Progenitor cell of endocrine pancreas (in vitro differentiated cells): ENCODE results near the gene ZBTB45. TPM values are rescaled to one million over a fixed set of nuclear protein-coding genes. Genes with fewer than 3 reads are reported as not detected.
"Not testable (repeated sequence)": the region's sequence is repeated elsewhere in the genome, so short reads cannot be mapped to it uniquely, and the experiment has no call there.

Experiments used
- DNase-seq: peaks from one replicate; pipeline ENCODE4 v3.0.0; 2021; ENCODE audit warnings: low spot score; ENCODE audit not compliant: unreplicated experiment
- H3K27ac Mint-ChIP-seq: 2 replicates; pipeline ENCODE4 v1.8.0; 2021; ENCODE audit warnings: mild to moderate bottlenecking, moderate library complexity, mixed read lengths
- H3K27me3 Mint-ChIP-seq: 2 replicates; pipeline ENCODE4 v1.8.0; 2021; ENCODE audit warnings: mixed read lengths
- H3K36me3 Mint-ChIP-seq: 2 replicates; pipeline ENCODE4 v1.8.0; 2022; ENCODE audit warnings: mixed read lengths; ENCODE audit not compliant: insufficient read depth
- H3K4me1 Mint-ChIP-seq: 2 replicates; pipeline ENCODE4 v1.8.0; 2021; ENCODE audit warnings: low read depth, mixed read lengths
- H3K4me3 Mint-ChIP-seq: 2 replicates; pipeline ENCODE4 v1.8.0; 2021; ENCODE audit warnings: low read depth, mild to moderate bottlenecking, moderate library complexity, mixed read lengths
- H3K9me3 Mint-ChIP-seq: 2 replicates; pipeline ENCODE4 v1.8.0; 2021; ENCODE audit warnings: low read depth, mixed read lengths
- CTCF ChIP-seq: fragments of 200-600 bp; sonication (generic); IDR thresholded peaks from one replicate; pipeline ENCODE4 v1.5.0; 2021; ENCODE audit warnings: antibody characterized with exemption, mild to moderate bottlenecking; ENCODE audit not compliant: unreplicated experiment
- total RNA-seq: library from RNA; stranded (reverse); gene quantifications from 2 replicates; pipeline ENCODE4 v1.2.1, GENCODE V29; 2021

The ZBTB45 gene
- total RNA-seq, 1 donor from 2014 or later: 22.7 TPM

DNA sequence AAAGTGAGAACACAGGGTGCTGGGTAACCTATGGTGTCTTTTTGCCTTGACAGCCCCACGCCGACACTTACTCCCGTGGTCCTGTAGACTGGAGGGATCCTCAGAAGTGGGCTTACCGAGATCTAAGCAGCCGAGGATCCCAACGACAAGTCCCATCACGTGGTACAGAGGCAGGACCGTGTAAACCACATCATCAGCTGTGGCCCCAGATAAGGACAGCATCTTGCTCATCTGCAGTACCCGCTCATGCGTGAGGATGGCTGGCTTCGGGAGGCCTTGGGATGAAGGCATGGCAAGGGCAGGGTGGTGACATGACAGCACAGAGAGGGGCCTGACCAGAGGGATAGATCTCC lies 9.9 kb downstream of the ZBTB45 start:
- TF ChIP-seq CTCF: no peak
- no peak for DNase-seq
- H3K27ac Mint-ChIP-seq: no peak overlapping the region
- peaks cover 3% of the 10 kb centered on the region for H3K36me3 Mint-ChIP-seq
- no peak overlapping the region for H3K4me3 Mint-ChIP-seq
- H3K9me3 Mint-ChIP-seq: peaks cover 5% of the 10 kb centered on the region
- no peaks in the 10 kb centered on the region for H3K27me3 Mint-ChIP-seq
- peaks cover 4% of the 10 kb centered on the region for H3K4me1 Mint-ChIP-seq

GRCh38 chr19:58507602-58508223 lies 11.9 kb downstream of the ZBTB45 start:
- DNase-seq, H3K4me3 Mint-ChIP-seq, H3K27ac Mint-ChIP-seq, H3K36me3 Mint-ChIP-seq, H3K9me3 Mint-ChIP-seq, H3K27me3 Mint-ChIP-seq, H3K4me1 Mint-ChIP-seq: not testable (repeated sequence)

DNA sequence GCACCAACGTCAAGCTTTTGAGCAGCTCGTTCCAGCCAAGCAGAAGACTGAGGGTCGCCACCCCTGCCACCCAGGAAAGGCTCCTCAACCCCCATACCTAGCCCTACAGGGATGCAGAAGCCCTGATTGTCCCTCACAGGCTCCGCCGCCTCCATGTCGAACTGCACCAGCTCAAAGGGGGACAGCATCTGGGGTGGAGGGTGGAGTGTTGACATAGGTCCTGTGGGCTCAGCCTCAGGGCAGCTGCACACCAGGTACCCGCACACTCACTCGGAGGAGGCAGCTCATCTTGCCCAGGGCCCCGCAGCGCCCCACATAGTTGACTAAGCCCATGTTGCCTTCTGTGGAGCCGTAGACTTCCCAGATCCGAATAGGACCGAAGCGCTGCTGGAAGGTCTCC lies 19.4 kb downstream of the ZBTB45 start:
- Mint-ChIP-seq H3K4me3 (peak overlapping the region; percentile 88), H3K36me3 (peaks cover 3% of the 10 kb centered on the region), H3K27ac (no peak overlapping the region), H3K9me3 (peaks cover 8% of the 10 kb centered on the region), H3K4me1 (peaks cover 8% of the 10 kb centered on the region), H3K27me3 (no peaks in the 10 kb centered on the region)
- TF ChIP-seq CTCF: no peak
- no peak for DNase-seq

GRCh38 chr19:58499021-58499927 lies 20.3 kb downstream of the ZBTB45 start:
- Mint-ChIP-seq H3K27me3 (no peaks in the 10 kb centered on the region), H3K9me3 (peaks cover 8% of the 10 kb centered on the region), H3K4me3 (peak overlapping the region; percentile 88), H3K27ac (peak overlapping the region; percentile 92), H3K36me3 (peaks cover 3% of the 10 kb centered on the region), H3K4me1 (peaks cover 8% of the 10 kb centered on the region)
- DNase-seq: peak; percentile 99
- peak; percentile 50 for TF ChIP-seq CTCF

DNA sequence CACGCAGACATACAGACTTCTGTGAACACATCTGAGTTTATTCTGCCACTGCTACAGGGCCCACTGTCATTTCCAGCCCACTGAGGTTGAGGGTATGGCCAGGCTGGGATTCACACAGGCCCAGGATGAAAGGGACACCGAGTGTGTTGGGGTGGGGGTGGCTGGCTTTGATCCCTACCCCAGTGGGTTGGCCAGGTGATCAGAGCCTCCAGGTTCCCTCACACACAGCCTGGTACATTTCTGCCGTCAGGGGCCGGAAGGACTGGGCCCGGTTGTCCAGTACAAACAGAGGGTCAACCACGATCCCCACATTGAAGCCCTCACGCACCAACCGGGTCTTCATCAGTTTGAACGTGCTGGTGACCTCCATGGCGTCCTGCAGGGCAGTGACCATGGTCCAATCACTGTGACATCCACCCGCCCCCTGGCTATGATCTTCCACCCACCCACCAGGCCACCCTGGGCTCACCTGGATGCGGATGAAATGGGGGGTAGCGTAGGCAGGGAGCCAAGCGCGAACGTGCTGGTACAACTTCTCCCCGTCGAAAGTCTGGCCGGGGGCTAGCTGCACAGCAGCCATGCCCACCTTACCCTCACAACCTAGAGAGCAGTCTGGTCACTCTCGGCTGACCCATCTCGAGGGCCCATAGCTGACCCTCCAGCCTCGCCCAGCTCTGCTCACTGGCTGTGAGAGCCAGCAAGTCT lies 21.1 kb downstream of the ZBTB45 start:
- Mint-ChIP-seq H3K27ac (no peak overlapping the region), H3K36me3 (peaks cover 3% of the 10 kb centered on the region)

More for the DNA sequence above, 21.1 kb downstream of the ZBTB45 start:
- Mint-ChIP-seq H3K27me3 (no peaks in the 10 kb centered on the region), H3K4me3 (peak overlapping the region; percentile 88), H3K4me1 (peaks cover 8% of the 10 kb centered on the region), H3K9me3 (peaks cover 8% of the 10 kb centered on the region)
- TF ChIP-seq CTCF: no peak
- DNase-seq: no peak
